ENCODE measurements around the gene LHFPL2.

The LHFPL2 gene

DNA sequence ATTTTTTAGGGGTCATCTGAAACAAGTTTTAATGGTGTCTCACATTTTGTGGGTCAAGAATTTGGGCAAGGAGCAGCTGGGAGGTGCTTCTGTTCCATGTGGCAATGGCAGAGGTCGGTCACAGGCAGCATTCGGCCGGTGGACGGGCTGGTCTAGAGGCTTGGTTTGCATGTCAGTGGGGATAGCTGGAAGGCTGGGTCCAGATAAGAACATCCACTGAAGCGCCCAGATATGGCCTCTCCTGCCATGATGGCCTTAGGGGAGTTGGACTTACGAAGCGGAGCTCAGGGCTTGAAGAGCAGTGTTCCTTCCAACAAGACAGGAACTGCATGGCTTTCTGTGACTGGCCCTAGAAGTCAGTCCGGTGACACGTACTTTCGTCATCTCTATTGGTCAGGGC is 30.3 kb downstream of the LHFPL2 start:
- no peak for DNase-seq (ENCODE audit: low read depth)

DNA sequence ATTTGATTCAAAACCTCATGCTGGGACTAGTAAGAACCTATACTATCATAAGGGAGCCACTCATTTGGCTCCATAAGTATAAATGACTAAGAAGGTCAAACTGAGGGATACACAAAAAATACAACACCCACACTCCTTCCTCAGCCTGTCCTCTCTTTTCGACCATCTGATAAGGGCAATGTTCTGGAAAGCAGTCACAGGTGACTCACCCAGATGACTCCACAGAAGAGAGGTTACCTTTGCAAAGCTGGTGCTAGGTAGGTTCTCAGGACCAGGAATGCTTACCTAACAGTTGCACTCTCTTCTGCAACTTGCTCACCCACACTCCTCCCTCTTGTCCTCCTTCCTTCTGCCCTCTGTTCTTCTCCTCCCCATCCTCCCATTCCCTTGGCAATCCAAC is 32.9 kb downstream of the LHFPL2 start:
- no peak for DNase-seq (ENCODE audit: low read depth)

- no peak for DNase-seq (ENCODE audit: low read depth)
Observed at GRCh38 chr5:78614816-78615215, 33.8 kb downstream of the LHFPL2 start.

DNA sequence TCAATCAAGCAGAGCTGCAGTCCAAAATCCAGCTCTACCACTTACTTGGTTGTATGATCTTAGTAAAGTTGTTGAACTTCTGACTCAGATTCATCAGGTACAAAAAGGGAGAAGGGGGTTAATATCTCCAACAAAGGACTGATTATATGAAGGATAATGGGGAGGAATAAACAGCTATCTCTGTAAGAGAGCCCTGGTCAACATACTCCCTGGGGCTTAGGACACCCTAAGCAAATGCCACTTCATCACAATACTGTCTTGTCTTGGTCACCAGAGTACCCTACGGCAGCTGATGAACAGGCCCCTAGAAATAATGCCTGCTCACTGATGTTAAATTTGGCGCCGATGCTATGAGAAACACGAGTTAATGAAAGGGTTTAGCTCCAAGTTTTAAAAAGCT is 34.8 kb downstream of the LHFPL2 start:
- DNase-seq (ENCODE audit: low read depth), result no peak

GRCh38 chr5:78613151-78613533 is 35.4 kb downstream of the LHFPL2 start:
- DNase-seq (ENCODE audit: low read depth), result no peak

DNA sequence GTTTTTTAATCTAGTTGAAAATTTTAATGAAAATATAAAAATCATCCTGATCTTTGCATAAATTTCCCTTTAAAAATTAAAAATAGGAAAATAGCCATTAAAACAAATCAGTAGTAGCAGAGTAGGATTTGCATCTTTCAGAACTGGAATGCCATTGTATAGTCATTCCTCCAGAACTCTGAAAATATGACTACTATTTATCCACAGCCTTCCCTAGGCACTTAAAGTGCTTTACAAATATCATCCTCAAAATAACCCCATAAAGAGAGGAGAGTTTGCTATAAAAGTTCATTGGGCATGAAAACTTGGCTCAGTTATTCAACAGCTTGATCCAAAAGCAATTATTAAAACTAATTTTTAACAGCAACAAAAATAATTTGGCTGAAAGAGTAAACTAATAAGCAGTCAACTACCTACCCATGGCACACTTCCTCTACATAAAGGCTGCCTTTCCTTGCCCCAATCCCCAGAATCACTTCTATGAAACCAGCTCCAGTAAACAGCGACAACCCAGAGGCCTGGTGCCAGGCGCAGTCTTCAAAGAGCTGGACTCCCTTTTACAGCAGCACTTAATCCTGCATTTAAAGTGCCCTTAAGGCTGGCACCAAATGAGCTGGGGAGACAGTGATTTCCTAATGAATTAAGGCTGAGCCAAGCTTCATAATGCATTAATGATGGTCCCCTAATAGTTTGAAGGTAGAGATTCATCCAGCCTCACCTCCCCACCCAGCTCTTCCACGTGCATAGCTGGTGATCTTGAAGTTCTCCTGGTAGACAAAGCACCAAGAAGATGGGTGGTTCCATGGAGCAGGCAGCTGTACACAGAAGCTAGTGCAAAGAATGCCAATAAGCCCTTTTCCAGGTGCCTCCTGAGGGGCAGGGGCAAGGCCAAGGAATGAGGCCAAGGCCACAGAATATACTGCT is 36.1 kb downstream of the LHFPL2 start:
- no peak for DNase-seq (ENCODE audit: low read depth)

- DNase-seq (ENCODE audit: low read depth), result no peak
Observed at GRCh38 chr5:78611126-78611605, 37.4 kb downstream of the LHFPL2 start.

DNA sequence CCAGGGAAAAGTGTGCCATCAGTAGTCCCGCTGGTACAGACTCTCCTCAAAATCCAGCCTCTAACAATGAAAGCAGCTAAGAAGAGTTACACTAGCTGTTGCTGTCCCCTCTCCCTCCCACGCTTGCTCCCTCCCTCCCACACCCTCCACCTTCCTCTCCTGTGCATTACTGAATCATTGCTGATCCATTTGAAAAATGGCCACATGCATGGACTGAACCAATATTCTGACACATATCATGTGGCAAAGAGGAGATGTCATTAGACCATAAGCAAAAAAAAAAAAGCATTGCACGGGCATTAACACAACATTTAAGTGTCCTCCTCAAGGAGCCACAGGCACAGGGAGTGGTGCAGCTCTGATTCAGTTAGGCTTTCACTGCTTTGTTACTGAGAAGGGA is 37.9 kb downstream of the LHFPL2 start:
- DNase-seq (ENCODE audit: low read depth), result no peak

DNA sequence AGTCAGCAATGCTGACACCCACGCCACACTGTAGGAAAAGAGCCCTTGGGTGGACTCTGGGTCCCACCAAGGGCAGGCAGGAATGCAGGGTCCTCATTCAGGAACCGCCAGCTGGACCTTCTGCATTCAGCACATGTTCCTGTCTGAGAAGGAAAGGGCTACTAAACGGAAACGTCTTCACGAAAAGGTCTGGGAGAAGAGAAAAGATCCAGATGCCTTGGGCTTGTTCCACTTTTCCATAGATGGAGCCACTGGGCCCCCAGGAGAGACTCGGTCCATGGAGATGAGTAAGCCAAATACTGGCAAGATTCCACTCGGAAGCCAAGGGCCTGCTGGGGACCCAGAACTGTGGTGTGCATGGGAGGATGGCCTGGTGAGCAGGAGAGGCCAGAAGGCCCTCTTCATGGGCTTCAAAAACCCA is 38.4 kb downstream of the LHFPL2 start:
- no peak for DNase-seq (ENCODE audit: low read depth)

GRCh38 chr5:78607864-78608263 is 40.7 kb downstream of the LHFPL2 start:
- DNase-seq (ENCODE audit: low read depth), result no peak

DNA sequence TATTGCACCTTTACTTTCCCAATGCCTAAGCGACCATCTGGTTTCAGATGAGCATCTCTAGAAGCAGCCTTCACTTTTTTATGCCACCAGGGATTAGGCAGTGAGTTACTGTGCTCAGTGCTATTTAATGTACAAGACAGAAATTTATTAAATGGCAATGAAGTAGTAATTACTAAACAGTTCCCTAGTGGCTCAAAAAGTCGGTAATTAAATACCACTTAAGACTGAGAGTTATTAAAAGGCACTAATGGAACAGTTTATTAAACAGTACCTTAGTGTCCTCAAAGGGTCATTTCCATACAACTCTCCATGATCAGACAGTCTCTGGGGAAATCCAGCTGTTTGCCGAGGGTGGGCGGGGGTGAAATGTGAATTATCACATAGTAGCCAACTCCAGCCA is 42.3 kb downstream of the LHFPL2 start:
- DNase-seq (ENCODE audit: low read depth), result no peak

GRCh38 chr5:78605611-78606010 is 43.0 kb downstream of the LHFPL2 start:
- no peak for DNase-seq (ENCODE audit: low read depth)

DNA sequence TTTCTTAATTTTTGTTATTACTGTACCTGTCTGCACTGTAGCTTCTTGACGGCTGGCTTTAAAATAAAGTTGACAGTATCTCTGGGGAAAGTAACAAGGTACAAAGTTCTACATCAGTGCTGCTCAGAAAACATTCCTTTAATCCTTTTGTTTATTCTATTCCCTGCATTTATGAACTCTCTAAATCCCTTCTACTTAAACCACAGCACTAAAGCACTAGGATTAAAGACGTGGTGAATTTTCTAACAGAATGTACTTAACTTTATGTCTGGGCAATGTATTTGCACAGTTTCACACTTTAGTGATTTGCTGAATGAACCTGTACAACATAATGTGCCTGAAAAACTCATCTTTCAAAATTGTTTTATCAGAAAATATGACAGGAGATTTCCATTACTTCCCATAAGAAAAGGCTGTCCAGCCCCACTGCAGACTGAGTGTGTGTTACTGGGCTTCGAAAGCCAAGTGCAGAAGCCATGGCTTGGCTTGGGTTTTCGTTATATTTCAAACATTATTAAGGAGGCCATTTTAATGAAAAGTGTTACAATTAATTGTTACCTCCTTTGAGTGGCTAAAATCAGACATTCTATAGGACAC is 43.8 kb downstream of the LHFPL2 start:
- DNase-seq (ENCODE audit: low read depth), result no peak

GRCh38 chr5:78603636-78604175 is 44.9 kb downstream of the LHFPL2 start:
- DNase-seq (ENCODE audit: low read depth), result no peak

GRCh38 chr5:78602400-78602799 is 46.2 kb downstream of the LHFPL2 start:
- DNase-seq (ENCODE audit: low read depth), result no peak

DNA sequence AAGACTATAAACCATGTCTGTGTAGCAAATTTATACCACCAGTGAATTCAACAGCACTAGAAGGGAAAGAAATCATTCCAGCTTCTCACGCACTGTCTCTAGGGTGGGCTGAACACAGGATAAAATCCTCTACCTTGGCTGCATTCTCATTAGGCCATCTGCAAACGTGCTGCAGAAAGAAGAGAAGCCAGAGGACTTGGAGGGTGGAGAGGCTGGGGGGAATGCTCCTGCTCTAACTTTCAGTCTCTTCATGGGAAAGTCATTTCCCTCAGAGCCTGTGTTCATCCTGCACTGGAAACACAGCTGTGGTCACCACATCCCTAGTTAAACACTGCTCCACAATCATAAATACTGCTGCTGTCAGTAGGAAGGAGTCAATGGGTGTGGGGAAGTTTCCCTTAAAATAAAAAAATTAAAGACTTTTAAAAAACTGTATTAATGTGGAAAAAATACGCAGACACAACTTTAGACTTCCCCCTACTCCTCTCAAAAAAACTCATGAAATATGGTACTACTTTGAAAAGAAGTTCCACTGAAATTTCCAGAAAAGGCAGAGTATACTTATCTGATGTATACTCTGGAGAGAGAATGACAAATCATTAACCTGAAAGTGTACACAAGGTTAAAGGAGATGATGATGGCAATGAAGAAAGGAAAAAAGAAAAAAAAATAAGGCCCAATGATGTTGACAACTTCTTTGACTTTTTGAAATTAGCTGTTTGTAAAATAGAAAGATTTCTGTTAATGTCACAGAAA is 46.8 kb downstream of the LHFPL2 start:
- DNase-seq (ENCODE audit: low read depth), result no peak

GRCh38 chr5:78600687-78601414 is 47.7 kb downstream of the LHFPL2 start:
- DNase-seq (ENCODE audit: low read depth), result no peak

DNA sequence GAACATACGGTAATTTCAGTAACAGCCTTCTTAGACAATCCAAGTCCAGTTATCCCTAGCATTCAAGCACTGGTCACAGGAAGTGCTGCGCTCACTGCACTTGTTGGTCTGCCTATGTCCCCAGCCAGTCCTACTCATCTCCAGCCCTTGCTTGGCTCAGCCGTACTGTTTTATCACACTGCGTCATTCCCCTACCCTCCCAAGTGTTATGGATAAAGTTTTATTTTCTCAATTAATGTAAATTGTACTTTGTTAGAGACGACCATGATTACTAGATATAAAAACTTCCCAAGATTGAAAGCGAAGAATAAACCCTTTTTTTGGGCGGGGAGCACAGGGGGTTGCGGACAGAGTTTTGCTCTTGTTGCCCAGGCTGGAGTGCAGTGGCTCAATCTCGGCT is 49.6 kb downstream of the LHFPL2 start:
- DNase-seq (ENCODE audit: low read depth), result no peak

GRCh38 chr5:78597974-78598371 is 50.6 kb downstream of the LHFPL2 start:
- no peak for DNase-seq (ENCODE audit: low read depth)

DNA sequence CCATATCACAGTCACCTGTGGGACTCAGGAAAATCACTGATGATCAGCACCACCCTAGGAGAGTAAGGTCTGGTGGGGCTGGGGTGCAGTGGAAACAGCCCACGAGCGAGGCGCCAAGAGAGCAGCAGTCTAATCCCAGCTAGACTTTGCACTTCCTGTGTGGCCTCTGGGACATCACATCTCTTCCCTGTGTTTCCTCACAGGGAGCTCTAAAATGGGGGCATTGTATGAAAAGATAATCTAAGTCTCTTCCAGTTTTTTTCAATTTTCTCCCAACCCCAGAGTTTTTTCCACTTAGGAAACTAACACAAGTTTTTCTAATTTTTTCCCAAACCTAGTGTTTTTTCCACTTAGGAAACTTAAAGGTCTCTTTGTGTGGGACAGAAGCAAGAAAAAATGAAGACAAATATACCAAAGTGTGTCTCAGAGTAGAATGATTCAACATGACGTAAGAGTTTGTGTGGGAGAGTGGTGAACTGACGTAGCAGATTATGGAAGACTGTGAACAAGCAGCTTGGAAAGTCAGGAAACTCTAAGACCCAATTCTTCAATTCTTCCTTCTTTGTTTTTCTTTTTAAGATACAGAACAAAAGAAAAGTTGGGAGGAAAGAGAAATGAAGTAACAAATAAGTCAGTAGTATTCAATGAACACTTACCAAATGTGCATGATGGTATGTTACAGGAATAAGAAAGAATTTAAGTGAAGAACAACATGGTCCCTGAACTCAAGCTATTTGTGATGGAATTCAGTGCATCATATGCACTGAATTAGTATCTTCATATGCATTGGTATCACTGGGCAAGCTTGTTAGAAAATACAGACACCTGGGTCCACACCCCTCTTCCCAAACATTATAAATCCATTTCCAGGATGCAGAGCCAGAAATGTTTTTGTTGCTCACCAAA is 51.3 kb downstream of the LHFPL2 start:
- no peak for DNase-seq (ENCODE audit: low read depth)

- DNase-seq (ENCODE audit: low read depth), result no peak
Observed at GRCh38 chr5:78595458-78595921, 53.1 kb downstream of the LHFPL2 start.

All from stimulated activated CD4-positive, alpha-beta T cell treated with anti-CD3 and anti-CD28 coated beads, Interleukin-2, amount 100 ng/mL, for 4 hours (primary cell).